Liver (tissue), 9 donors: ENCODE results near the gene CDK5RAP3. TPM values are rescaled to one million over a fixed set of nuclear protein-coding genes. Genes with fewer than 3 reads are reported as not detected.
A peak's percentile ranks its signal among the peaks of the same experiment; 100 is the strongest.

Source experiments
- DNase-seq: peaks from one replicate; pipeline ENCODE4 v3.0.0-alpha.2; 2017; ENCODE audit warnings: low spot score
- H3K27ac ChIP-seq, 2 donors: one replicate each; pipeline ENCODE4 v1.7.0; 2013; ENCODE audit warnings: inconsistent platforms in 2 of 2, low read length in 2 of 2, control low read depth in 1 of 2, low read depth in 1 of 2, mild to moderate bottlenecking in 1 of 2
- H3K27me3 ChIP-seq, 4 donors: one replicate each; pipeline versions ENCODE4 v1.6.1 to v1.7.0; 2013; ENCODE audit warnings: low read length in 3 of 4, inconsistent platforms in 1 of 4, mild to moderate bottlenecking in 1 of 4, moderate library complexity in 1 of 4; ENCODE audit not compliant: control insufficient read depth in 4 of 4, insufficient read depth in 4 of 4
- H3K36me3 ChIP-seq, 4 donors: one replicate each; pipeline versions ENCODE4 v1.6.1 to v1.7.0; 2013; ENCODE audit warnings: low read length in 3 of 4, mild to moderate bottlenecking in 3 of 4, low read depth in 1 of 4, moderate library complexity in 1 of 4; ENCODE audit not compliant: control insufficient read depth in 4 of 4, insufficient read depth in 3 of 4
- H3K4me1 ChIP-seq, 4 donors: one replicate each; pipeline versions ENCODE4 v1.6.1 to v1.7.0; 2013; ENCODE audit warnings: low read length in 3 of 4, mild to moderate bottlenecking in 3 of 4, moderate library complexity in 1 of 4; ENCODE audit not compliant: control insufficient read depth in 4 of 4, insufficient read depth in 4 of 4
- H3K4me3 ChIP-seq, 3 donors: one replicate each; pipeline versions ENCODE4 v1.6.1 to v1.7.0; 2013; ENCODE audit warnings: low read length in 3 of 3, control low read depth in 1 of 3, low read depth in 1 of 3, mild to moderate bottlenecking in 1 of 3
- H3K9ac ChIP-seq, 2 donors: one replicate each; pipeline ENCODE4 v1.7.0; 2013; ENCODE audit warnings: low read length in 2 of 2, mild to moderate bottlenecking in 2 of 2, moderate library complexity in 2 of 2, control low read depth in 1 of 2, low read depth in 1 of 2
- H3K9me3 ChIP-seq, 4 donors: one replicate each; pipeline versions ENCODE4 v1.6.1 to v1.7.0; 2013; ENCODE audit warnings: low read length in 3 of 4; ENCODE audit not compliant: control insufficient read depth in 4 of 4
- EGR1 ChIP-seq, 2 donors: IDR thresholded peaks; 2 replicates each; pipeline ENCODE4 v1.6.1; 2016 to 2018; ENCODE audit warnings: antibody characterized with exemption in 2 of 2, low read depth in 2 of 2
- FOXA1 ChIP-seq: IDR thresholded peaks from 2 replicates; pipeline ENCODE4 v1.6.1; 2016; ENCODE audit warnings: antibody characterized with exemption
- FOXA2 ChIP-seq: IDR thresholded peaks from 2 replicates; pipeline ENCODE4 v1.6.1; 2016; ENCODE audit warnings: antibody characterized with exemption
- GABPA ChIP-seq, 2 donors: IDR thresholded peaks in 1 of 2; conservative IDR thresholded peaks in 1 of 2; 2 replicates each; pipeline ENCODE4 v1.6.1; 2016; ENCODE audit warnings: antibody characterized with exemption in 2 of 2, mild to moderate bottlenecking in 1 of 2, moderate library complexity in 1 of 2
- HNF4A ChIP-seq, 2 donors: conservative IDR thresholded peaks; 2 replicates each; pipeline ENCODE4 v1.6.1; 2016; ENCODE audit warnings: antibody characterized with exemption in 2 of 2, mild to moderate bottlenecking in 2 of 2
- HNF4G ChIP-seq: IDR thresholded peaks from 2 replicates; pipeline ENCODE4 v1.6.1; 2016; ENCODE audit warnings: antibody characterized with exemption
- JUND ChIP-seq, 2 donors: IDR thresholded peaks; 2 replicates each; pipeline ENCODE4 v1.6.1; 2016; ENCODE audit warnings: antibody characterized with exemption in 2 of 2
- NR2F2 ChIP-seq: IDR thresholded peaks from 2 replicates; pipeline ENCODE4 v1.6.1; 2016; ENCODE audit warnings: antibody characterized with exemption
- RAD21 ChIP-seq, 2 donors: IDR thresholded peaks; 2 replicates each; pipeline ENCODE4 v1.6.1; 2016; ENCODE audit warnings: antibody characterized with exemption in 2 of 2, mild to moderate bottlenecking in 2 of 2
- REST ChIP-seq: IDR thresholded peaks from 2 replicates; pipeline ENCODE4 v1.6.1; 2016; ENCODE audit warnings: antibody characterized with exemption, mild to moderate bottlenecking
- RXRA ChIP-seq, 2 donors: IDR thresholded peaks; 2 replicates each; pipeline ENCODE4 v1.6.1; 2017 to 2018; ENCODE audit warnings: antibody characterized with exemption in 2 of 2, mild to moderate bottlenecking in 1 of 2
- SP1 ChIP-seq: IDR thresholded peaks from 2 replicates; pipeline ENCODE4 v1.6.1; 2018; ENCODE audit warnings: antibody characterized with exemption, mild to moderate bottlenecking
- TAF1 ChIP-seq: conservative IDR thresholded peaks from 2 replicates; pipeline ENCODE4 v1.6.1; 2016; ENCODE audit warnings: antibody characterized with exemption, mild to moderate bottlenecking
- YY1 ChIP-seq: IDR thresholded peaks from 2 replicates; pipeline ENCODE4 v1.6.1; 2016; ENCODE audit warnings: antibody characterized with exemption, mild to moderate bottlenecking
- WGBS: extraction: QIAGEN DNeasy Blood & Tissue Kit; methylation state at CpG from one replicate; pipeline ENCODE4 v1.1.7; 2013; 5-methylcytosine and 5-hydroxymethylcytosine counted together
- polyA plus RNA-seq, 2 donors: library from polyadenylated mRNA; stranded (reverse) in 1 of 2; unstranded in 1 of 2; fragments of 200-250 nt in 1 of 2; fragments of >200 nt in 1 of 2; fragmentation: Nextera tagmentation in 1 of 2; extraction: Ambion mirVana in 1 of 2; gene quantifications; one replicate each; pipeline versions ENCODE4 v1.2.1 to v1.2.3, GENCODE V29; 2013 to 2015
- total RNA-seq, 2 donors: library from RNA; depleted of rRNA; stranded (reverse); fragments of >200 nt; gene quantifications; one replicate each; pipeline ENCODE4 v1.2.3, GENCODE V29; 2014
- TF ChIP-seq, protein P1 (sequence below): IDR thresholded peaks from 2 replicates; pipeline ENCODE4 v1.6.1; 2016; ENCODE audit warnings: antibody characterized with exemption
- TF ChIP-seq, protein P2 (sequence below): fragments of 150-350 bp; IDR thresholded peaks from 2 replicates; pipeline ENCODE4 v1.5.1; 2017; ENCODE audit warnings: improper control_type of control experiment, low read depth, low read length; ENCODE audit not compliant: missing input control
- TF ChIP-seq, protein P3 (sequence below): IDR thresholded peaks from 2 replicates; pipeline ENCODE4 v1.6.1; 2016; ENCODE audit warnings: antibody characterized with exemption
- TF ChIP-seq, protein P4 (sequence below): IDR thresholded peaks from 2 replicates; pipeline ENCODE4 v1.6.1; 2016; ENCODE audit warnings: antibody characterized with exemption
- donor health status: healthy.
- donor health status: healthy.
- donor health status: healthy.
- donor health status: healthy.
- donor health status: healthy.

Gene CDK5RAP3
- total and polyA plus RNA-seq, 4 donors: 44.6 to 120 (median 74.7) TPM

- Histone ChIP-seq H3K36me3 (peaks cover 0 to 7% (median 4%) of the 10 kb centered on the region in 4 donors), H3K4me3 (no peak overlapping the region), H3K9ac (no peak overlapping the region), H3K4me1 (peaks cover 14 to 83% (median 71%) of the 10 kb centered on the region in 4 donors), H3K27ac (peak overlapping the region; percentile 59 to 84), H3K9me3 (no peaks in the 10 kb centered on the region), H3K27me3 (no peaks in the 10 kb centered on the region)
- WGBS: 61% methylated on average over 8 of the region's 8 CpGs
- TF ChIP-seq FOXA1: no peak
- TF ChIP-seq SP1: no peak
- TF ChIP-seq HNF4G: no peak
- TF ChIP-seq NR2F2: no peak
- TF ChIP-seq GABPA (IDR thresholded peaks at IDR 0.05 in 1 of 2, conservative IDR thresholded peaks at IDR 0.05 in 1 of 2): no peak
- TF ChIP-seq HNF4A (conservative IDR thresholded peaks at IDR 0.05): no peak
- no peak for TF ChIP-seq JUND (IDR thresholded peaks at IDR 0.05)
- TF ChIP-seq RAD21 (IDR thresholded peaks at IDR 0.05): no peak
- TF ChIP-seq TAF1: no peak
- TF ChIP-seq, protein P1, sequence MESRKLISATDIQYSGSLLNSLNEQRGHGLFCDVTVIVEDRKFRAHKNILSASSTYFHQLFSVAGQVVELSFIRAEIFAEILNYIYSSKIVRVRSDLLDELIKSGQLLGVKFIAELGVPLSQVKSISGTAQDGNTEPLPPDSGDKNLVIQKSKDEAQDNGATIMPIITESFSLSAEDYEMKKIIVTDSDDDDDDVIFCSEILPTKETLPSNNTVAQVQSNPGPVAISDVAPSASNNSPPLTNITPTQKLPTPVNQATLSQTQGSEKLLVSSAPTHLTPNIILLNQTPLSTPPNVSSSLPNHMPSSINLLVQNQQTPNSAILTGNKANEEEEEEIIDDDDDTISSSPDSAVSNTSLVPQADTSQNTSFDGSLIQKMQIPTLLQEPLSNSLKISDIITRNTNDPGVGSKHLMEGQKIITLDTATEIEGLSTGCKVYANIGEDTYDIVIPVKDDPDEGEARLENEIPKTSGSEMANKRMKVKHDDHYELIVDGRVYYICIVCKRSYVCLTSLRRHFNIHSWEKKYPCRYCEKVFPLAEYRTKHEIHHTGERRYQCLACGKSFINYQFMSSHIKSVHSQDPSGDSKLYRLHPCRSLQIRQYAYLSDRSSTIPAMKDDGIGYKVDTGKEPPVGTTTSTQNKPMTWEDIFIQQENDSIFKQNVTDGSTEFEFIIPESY: no peak
- TF ChIP-seq, protein P2, sequence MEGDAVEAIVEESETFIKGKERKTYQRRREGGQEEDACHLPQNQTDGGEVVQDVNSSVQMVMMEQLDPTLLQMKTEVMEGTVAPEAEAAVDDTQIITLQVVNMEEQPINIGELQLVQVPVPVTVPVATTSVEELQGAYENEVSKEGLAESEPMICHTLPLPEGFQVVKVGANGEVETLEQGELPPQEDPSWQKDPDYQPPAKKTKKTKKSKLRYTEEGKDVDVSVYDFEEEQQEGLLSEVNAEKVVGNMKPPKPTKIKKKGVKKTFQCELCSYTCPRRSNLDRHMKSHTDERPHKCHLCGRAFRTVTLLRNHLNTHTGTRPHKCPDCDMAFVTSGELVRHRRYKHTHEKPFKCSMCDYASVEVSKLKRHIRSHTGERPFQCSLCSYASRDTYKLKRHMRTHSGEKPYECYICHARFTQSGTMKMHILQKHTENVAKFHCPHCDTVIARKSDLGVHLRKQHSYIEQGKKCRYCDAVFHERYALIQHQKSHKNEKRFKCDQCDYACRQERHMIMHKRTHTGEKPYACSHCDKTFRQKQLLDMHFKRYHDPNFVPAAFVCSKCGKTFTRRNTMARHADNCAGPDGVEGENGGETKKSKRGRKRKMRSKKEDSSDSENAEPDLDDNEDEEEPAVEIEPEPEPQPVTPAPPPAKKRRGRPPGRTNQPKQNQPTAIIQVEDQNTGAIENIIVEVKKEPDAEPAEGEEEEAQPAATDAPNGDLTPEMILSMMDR: no peak
- no peak for TF ChIP-seq EGR1 (IDR thresholded peaks at IDR 0.05; ENCODE audit: low read depth in 2 of 2)
- TF ChIP-seq, protein P3, sequence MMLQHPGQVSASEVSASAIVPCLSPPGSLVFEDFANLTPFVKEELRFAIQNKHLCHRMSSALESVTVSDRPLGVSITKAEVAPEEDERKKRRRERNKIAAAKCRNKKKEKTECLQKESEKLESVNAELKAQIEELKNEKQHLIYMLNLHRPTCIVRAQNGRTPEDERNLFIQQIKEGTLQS: no peak
- no peak for TF ChIP-seq REST
- TF ChIP-seq FOXA2: no peak
- TF ChIP-seq, protein P4, sequence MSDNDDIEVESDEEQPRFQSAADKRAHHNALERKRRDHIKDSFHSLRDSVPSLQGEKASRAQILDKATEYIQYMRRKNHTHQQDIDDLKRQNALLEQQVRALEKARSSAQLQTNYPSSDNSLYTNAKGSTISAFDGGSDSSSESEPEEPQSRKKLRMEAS: no peak
- TF ChIP-seq YY1: no peak
- no peak for TF ChIP-seq RXRA (IDR thresholded peaks at IDR 0.05)
- no peak for DNase-seq
Measured at GRCh38 chr17:47945080-47945479, 25.8 kb upstream of the CDK5RAP3 start.
